ENCODE results near the gene CUL2. TPM values are rescaled to one million over a fixed set of nuclear protein-coding genes. Genes with fewer than 3 reads are reported as not detected.
"Not testable (repeated sequence)": the region's sequence is repeated elsewhere in the genome, so short reads cannot be mapped to it uniquely, and the experiment has no call there.

Gene CUL2
- polyA plus RNA-seq, 1 of the 3 experiments (the other 2 are of a cell fraction), result 13.1 TPM

GRCh38 chr10:34978080-34978479 lies 112.1 kb downstream of the CUL2 start:
- CTCF ChIA-PET, result interaction anchor here (1.0 kb wide), 1 partner anchor 16 kb away, joined by 3 read pairs; no protein-coding TSS in a partner anchor
- no peak overlapping the region for H2AFZ ChIP-seq (ENCODE audit: low read depth)
- H3K36me3 ChIP-seq (replicated peaks in 1 of 2; ENCODE audit: control insufficient read depth in 1 of 2, insufficient read depth in 2 of 2, low read length in 1 of 2), result no peaks in the 10 kb centered on the region
- no peak for DNase-seq
- POLR2A ChIA-PET, result no interaction called here
- no peaks in the 10 kb centered on the region for H3F3A ChIP-seq (replicated peaks; ENCODE audit: insufficient read depth)
- 81% methylated on average over 7 of the region's 7 CpGs for WGBS (ENCODE audit: low lambda C conversion rate)
- H3K79me2 ChIP-seq (ENCODE audit: insufficient read depth), result no peaks in the 10 kb centered on the region
- H3K27ac ChIP-seq (ENCODE audit: low read depth in 2 of 2, low read length in 1 of 2), result no peak overlapping the region
- H3K4me3 ChIP-seq (ENCODE audit: low read depth in 2 of 2, low read length in 1 of 2), result no peak overlapping the region
- H3K27me3 ChIP-seq (ENCODE audit: insufficient read depth), result no peaks in the 10 kb centered on the region; the same call in 1 of the 2 replicates
- H3K4me1 ChIP-seq (ENCODE audit: control insufficient read depth in 1 of 2, insufficient read depth in 2 of 2, low read depth in 1 of 2, low read length in 1 of 2), result no peaks in the 10 kb centered on the region; a peak in 1 of 4 replicates
- no peak overlapping the region for H3K4me2 ChIP-seq
- H3K9me3 ChIP-seq, result no peaks in the 10 kb centered on the region
- TF ChIP-seq, protein P1, sequence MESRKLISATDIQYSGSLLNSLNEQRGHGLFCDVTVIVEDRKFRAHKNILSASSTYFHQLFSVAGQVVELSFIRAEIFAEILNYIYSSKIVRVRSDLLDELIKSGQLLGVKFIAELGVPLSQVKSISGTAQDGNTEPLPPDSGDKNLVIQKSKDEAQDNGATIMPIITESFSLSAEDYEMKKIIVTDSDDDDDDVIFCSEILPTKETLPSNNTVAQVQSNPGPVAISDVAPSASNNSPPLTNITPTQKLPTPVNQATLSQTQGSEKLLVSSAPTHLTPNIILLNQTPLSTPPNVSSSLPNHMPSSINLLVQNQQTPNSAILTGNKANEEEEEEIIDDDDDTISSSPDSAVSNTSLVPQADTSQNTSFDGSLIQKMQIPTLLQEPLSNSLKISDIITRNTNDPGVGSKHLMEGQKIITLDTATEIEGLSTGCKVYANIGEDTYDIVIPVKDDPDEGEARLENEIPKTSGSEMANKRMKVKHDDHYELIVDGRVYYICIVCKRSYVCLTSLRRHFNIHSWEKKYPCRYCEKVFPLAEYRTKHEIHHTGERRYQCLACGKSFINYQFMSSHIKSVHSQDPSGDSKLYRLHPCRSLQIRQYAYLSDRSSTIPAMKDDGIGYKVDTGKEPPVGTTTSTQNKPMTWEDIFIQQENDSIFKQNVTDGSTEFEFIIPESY (IDR thresholded peaks at IDR 0.05; ENCODE audit: borderline replicate concordance, low read depth), result no peak
- no peak for TF ChIP-seq FOSL2 (IDR thresholded peaks at IDR 0.05; ENCODE audit: borderline replicate concordance, low read depth)
- no peak for TF ChIP-seq CTCF (IDR thresholded peaks at IDR 0.05)
- TF ChIP-seq CHD2 (IDR thresholded peaks at IDR 0.05; ENCODE audit: low read length, partially characterized antibody), result no peak
- TF ChIP-seq, protein P2, sequence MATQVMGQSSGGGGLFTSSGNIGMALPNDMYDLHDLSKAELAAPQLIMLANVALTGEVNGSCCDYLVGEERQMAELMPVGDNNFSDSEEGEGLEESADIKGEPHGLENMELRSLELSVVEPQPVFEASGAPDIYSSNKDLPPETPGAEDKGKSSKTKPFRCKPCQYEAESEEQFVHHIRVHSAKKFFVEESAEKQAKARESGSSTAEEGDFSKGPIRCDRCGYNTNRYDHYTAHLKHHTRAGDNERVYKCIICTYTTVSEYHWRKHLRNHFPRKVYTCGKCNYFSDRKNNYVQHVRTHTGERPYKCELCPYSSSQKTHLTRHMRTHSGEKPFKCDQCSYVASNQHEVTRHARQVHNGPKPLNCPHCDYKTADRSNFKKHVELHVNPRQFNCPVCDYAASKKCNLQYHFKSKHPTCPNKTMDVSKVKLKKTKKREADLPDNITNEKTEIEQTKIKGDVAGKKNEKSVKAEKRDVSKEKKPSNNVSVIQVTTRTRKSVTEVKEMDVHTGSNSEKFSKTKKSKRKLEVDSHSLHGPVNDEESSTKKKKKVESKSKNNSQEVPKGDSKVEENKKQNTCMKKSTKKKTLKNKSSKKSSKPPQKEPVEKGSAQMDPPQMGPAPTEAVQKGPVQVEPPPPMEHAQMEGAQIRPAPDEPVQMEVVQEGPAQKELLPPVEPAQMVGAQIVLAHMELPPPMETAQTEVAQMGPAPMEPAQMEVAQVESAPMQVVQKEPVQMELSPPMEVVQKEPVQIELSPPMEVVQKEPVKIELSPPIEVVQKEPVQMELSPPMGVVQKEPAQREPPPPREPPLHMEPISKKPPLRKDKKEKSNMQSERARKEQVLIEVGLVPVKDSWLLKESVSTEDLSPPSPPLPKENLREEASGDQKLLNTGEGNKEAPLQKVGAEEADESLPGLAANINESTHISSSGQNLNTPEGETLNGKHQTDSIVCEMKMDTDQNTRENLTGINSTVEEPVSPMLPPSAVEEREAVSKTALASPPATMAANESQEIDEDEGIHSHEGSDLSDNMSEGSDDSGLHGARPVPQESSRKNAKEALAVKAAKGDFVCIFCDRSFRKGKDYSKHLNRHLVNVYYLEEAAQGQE (IDR thresholded peaks at IDR 0.05; ENCODE audit: low read depth, low read length), result no peak
- no peak for TF ChIP-seq SIN3A (IDR thresholded peaks at IDR 0.05; ENCODE audit: borderline replicate concordance, low read depth, low read length)
- no peak for TF ChIP-seq EZH2phosphoT487 (IDR thresholded peaks at IDR 0.05; ENCODE audit: borderline replicate concordance, low read depth)
- no peaks in the 10 kb centered on the region for H3K9me2 ChIP-seq
- H4K20me1 ChIP-seq (ENCODE audit: insufficient read depth), result no peaks in the 10 kb centered on the region
- no peak overlapping the region for H3K9ac ChIP-seq

DNA sequence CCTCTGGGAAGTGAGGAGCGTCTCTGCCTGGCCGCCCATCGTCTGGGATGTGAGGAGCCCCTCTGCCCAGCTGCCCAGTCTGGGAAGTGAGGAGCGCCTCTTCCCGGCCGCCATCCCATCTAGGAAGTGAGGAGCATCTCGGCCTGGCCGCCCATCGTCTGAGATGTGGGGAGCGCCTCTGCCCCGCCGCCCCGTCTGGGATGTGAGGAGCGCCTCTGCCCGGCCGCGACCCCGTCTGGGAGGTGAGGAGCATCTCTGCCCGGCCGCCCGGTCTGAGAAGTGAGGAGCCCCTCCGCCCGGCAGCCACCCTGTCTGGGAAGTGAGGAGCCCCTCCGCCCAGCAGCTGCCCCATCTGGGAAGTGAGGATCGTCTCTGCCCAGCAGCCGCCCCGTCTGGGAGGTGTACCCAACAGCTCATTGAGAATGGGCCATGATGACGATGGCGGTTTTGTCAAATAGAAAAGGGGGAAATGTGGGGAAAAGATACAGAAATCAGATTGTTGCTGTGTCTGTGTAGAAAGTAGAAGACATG lies 113.7 kb downstream of the CUL2 start:
- H3F3A ChIP-seq (replicated peaks; ENCODE audit: insufficient read depth); H3K79me2 ChIP-seq (ENCODE audit: insufficient read depth); H3K4me3 ChIP-seq (ENCODE audit: low read depth in 2 of 2, low read length in 1 of 2); H3K4me1 ChIP-seq (ENCODE audit: control insufficient read depth in 1 of 2, insufficient read depth in 2 of 2, low read depth in 1 of 2, low read length in 1 of 2); H3K9ac ChIP-seq; CTCF ChIA-PET; H3K4me2 ChIP-seq; POLR2A ChIA-PET; DNase-seq; H4K20me1 ChIP-seq (ENCODE audit: insufficient read depth); H3K27me3 ChIP-seq (ENCODE audit: insufficient read depth); H3K9me3 ChIP-seq; H3K27ac ChIP-seq (ENCODE audit: low read depth in 2 of 2, low read length in 1 of 2); H2AFZ ChIP-seq (ENCODE audit: low read depth); H3K36me3 ChIP-seq (replicated peaks in 1 of 2; ENCODE audit: control insufficient read depth in 1 of 2, insufficient read depth in 2 of 2, low read length in 1 of 2); H3K9me2 ChIP-seq: not testable (repeated sequence)
- 81% methylated on average over 7 of the region's 29 CpGs for WGBS (ENCODE audit: low lambda C conversion rate)

Data from SK-N-SH (cell line).